Keratinocyte (primary cell): ENCODE measurements around the gene DEXI. TPM values are rescaled to one million over a fixed set of nuclear protein-coding genes. Genes with fewer than 3 reads are reported as not detected.

Source experiments
- DNase-seq: peaks from one replicate; pipeline ENCODE4 v3.0.0-alpha.2; 2011; ENCODE audit warnings: low read depth, missing footprints, low spot score
- FAIRE-seq: peaks from 2 replicates; lab custom pipeline; 2011; peaks lifted over from hg19 to GRCh38; lab: Jason Lieb, UNC
- H2AFZ ChIP-seq: 2 replicates; pipeline ENCODE4 v1.6.0; 2012; ENCODE audit warnings: low read length, control low read depth, inconsistent platforms; ENCODE audit not compliant: control insufficient read depth
- H3K27ac ChIP-seq: 2 replicates; pipeline ENCODE4 v1.5.1; 2011; ENCODE audit warnings: low read length; ENCODE audit not compliant: control insufficient read depth, insufficient read depth
- H3K27me3 ChIP-seq: 3 replicates; pipeline ENCODE4 v1.6.0; 2011; ENCODE audit warnings: low read length; ENCODE audit not compliant: control insufficient read depth, insufficient read depth; ENCODE audit errors: extremely low read depth
- H3K36me3 ChIP-seq, 2 experiments: 2 replicates in 1 of 2; 3 replicates in 1 of 2; pipeline ENCODE4 v1.5.1; 2011; ENCODE audit warnings: low read length in 2 of 2, mild to moderate bottlenecking in 1 of 2; ENCODE audit not compliant: control insufficient read depth in 2 of 2, insufficient read depth in 2 of 2; ENCODE audit errors: extremely low read depth in 1 of 2
- H3K4me1 ChIP-seq: 3 replicates; pipeline ENCODE4 v1.5.1; 2011; ENCODE audit warnings: low read length; ENCODE audit not compliant: control insufficient read depth, insufficient read depth; ENCODE audit errors: extremely low read depth
- H3K4me2 ChIP-seq: 3 replicates; pipeline ENCODE4 v1.6.0; 2011; ENCODE audit warnings: low read depth, low read length; ENCODE audit not compliant: control insufficient read depth, insufficient read depth; ENCODE audit errors: extremely low read depth
- H3K4me3 ChIP-seq, 3 experiments: fragments of 200-600 bp in 1 of 3; sonication (generic) in 1 of 3; 2 replicates in 2 of 3; 3 replicates in 1 of 3; pipeline ENCODE4 v1.5.1; 2011 to 2016; ENCODE audit warnings: low read length in 3 of 3, mild to moderate bottlenecking in 3 of 3, control low read depth in 2 of 3, inconsistent platforms in 1 of 3, low read depth in 1 of 3, mixed read lengths in 1 of 3, mixed run types in 1 of 3, moderate library complexity in 1 of 3; ENCODE audit not compliant: control insufficient read depth in 2 of 3, insufficient read depth in 2 of 3; ENCODE audit errors: extremely low read depth in 1 of 3
- H3K79me2 ChIP-seq: 2 replicates; pipeline ENCODE4 v1.6.0; 2012; ENCODE audit warnings: low read length; ENCODE audit not compliant: control insufficient read depth, insufficient read depth
- H3K9ac ChIP-seq: 3 replicates; pipeline ENCODE4 v1.6.0; 2011; ENCODE audit warnings: low read length; ENCODE audit not compliant: control insufficient read depth, insufficient read depth; ENCODE audit errors: extremely low read depth
- H3K9me1 ChIP-seq: 3 replicates; pipeline ENCODE4 v1.6.0; 2011; ENCODE audit warnings: low read length; ENCODE audit not compliant: control insufficient read depth, insufficient read depth; ENCODE audit errors: extremely low read depth
- H3K9me3 ChIP-seq: 2 replicates; pipeline ENCODE4 v1.5.1; 2012; ENCODE audit warnings: low read depth, low read length; ENCODE audit not compliant: control insufficient read depth
- H4K20me1 ChIP-seq: 3 replicates; pipeline ENCODE4 v1.6.0; 2011; ENCODE audit warnings: low read length; ENCODE audit not compliant: control insufficient read depth, insufficient read depth; ENCODE audit errors: extremely low read depth
- EZH2 ChIP-seq: IDR thresholded peaks from one replicate; pipeline ENCODE4 v1.6.1; 2012; ENCODE audit warnings: inconsistent platforms, mild to moderate bottlenecking, low read length, moderate library complexity
- dilution Hi-C: fragments of 300-500 bp; cut with MboI; formaldehyde crosslinking; loops from one replicate; pipeline ENCODE4 v1.7.0; 2020; ENCODE audit warnings: low sequenced_read_pairs; ENCODE audit not compliant: extremely low pct_ligation_motif_present
- polyA plus RNA-seq, 5 experiments: library from polyadenylated mRNA; depleted of rRNA in 3 of 5; stranded (reverse) in 3 of 5; stranded (forward) in 1 of 5; unstranded in 1 of 5; fragments of >200 nt; gene quantifications; 1 replicate in 1 of 5; 2 replicates in 3 of 5; 3 replicates in 1 of 5; pipeline versions ENCODE4 v1.2.1 to v1.2.3, GENCODE V29; 2011 to 2012; ENCODE audit warnings: missing spikeins in 2 of 5, low read depth in 1 of 5, low replicate concordance in 1 of 5
- TF ChIP-seq, protein P1 (sequence below), 3 experiments: IDR thresholded peaks in 1 of 3; conservative IDR thresholded peaks in 1 of 3; optimal IDR thresholded peaks in 1 of 3; 2 replicates in 2 of 3; 3 replicates in 1 of 3; pipeline versions ENCODE3 to v1.5.1; 2011; ENCODE audit warnings: low read length in 3 of 3, mild to moderate bottlenecking in 3 of 3, moderate library complexity in 2 of 3, control low read depth in 1 of 3, inconsistent platforms in 1 of 3; ENCODE audit not compliant: insufficient read depth in 2 of 3; ENCODE audit errors: extremely low read depth in 1 of 3

DEXI gene
- polyA plus RNA-seq, 1 donor (not counting 4 experiments of a cell fraction or from before 2014, with no cell fraction given) = 25.9 TPM

GRCh38 chr16:10892782-10893318 is 49.4 kb downstream of the DEXI start:
- Histone ChIP-seq H3K9me1 (no peaks in the 10 kb centered on the region), H3K9ac (no peak overlapping the region), H3K9me3 (no peaks in the 10 kb centered on the region), H3K4me2 (no peak overlapping the region), H4K20me1 (no peaks in the 10 kb centered on the region), H3K4me3 (no peak overlapping the region), H3K4me1 (no peaks in the 10 kb centered on the region), H3K79me2 (no peaks in the 10 kb centered on the region), H3K27me3 (no peaks in the 10 kb centered on the region), H3K27ac (no peak overlapping the region), H3K36me3 (no peaks in the 10 kb centered on the region), H2AFZ (no peak overlapping the region)
- dilution Hi-C loops = no loop called here
- FAIRE-seq (no peak), DNase-seq (no peak)
- TF ChIP-seq EZH2 = no peak
- TF ChIP-seq, protein P1, sequence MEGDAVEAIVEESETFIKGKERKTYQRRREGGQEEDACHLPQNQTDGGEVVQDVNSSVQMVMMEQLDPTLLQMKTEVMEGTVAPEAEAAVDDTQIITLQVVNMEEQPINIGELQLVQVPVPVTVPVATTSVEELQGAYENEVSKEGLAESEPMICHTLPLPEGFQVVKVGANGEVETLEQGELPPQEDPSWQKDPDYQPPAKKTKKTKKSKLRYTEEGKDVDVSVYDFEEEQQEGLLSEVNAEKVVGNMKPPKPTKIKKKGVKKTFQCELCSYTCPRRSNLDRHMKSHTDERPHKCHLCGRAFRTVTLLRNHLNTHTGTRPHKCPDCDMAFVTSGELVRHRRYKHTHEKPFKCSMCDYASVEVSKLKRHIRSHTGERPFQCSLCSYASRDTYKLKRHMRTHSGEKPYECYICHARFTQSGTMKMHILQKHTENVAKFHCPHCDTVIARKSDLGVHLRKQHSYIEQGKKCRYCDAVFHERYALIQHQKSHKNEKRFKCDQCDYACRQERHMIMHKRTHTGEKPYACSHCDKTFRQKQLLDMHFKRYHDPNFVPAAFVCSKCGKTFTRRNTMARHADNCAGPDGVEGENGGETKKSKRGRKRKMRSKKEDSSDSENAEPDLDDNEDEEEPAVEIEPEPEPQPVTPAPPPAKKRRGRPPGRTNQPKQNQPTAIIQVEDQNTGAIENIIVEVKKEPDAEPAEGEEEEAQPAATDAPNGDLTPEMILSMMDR (optimal IDR thresholded peaks at IDR 0.05 in 1 of 3, IDR thresholded peaks at IDR 0.05 in 1 of 3, conservative IDR thresholded peaks at IDR 0.05 in 1 of 3; ENCODE audit: extremely low read depth in 1 of 3, insufficient read depth in 2 of 3, low read length in 3 of 3) = no peak

DNA sequence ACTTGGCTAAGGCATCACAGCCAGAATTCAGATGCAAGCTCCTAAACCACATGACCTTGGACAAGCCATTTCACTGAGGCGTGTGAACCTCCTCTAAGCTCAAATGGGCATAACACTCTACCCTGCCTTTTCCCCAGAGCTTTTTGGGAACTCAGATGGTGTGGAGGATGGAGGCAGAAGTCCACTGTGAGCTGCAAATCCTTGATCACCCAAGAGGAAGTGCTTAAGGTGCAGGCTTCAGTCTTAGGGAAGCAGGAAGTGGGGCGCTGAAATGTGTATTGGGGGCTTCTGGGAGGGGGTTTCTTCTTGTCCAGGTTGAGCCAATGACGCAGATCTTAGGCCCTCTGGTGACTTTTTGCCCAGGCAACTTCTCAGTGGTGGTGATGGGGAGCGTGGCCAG is 52.4 kb downstream of the DEXI start:
- Histone ChIP-seq H3K27me3 (no peaks in the 10 kb centered on the region), H2AFZ (no peak overlapping the region), H3K9ac (no peak overlapping the region), H3K27ac (no peak overlapping the region), H3K36me3 (no peaks in the 10 kb centered on the region), H4K20me1 (no peaks in the 10 kb centered on the region), H3K9me1 (no peaks in the 10 kb centered on the region), H3K4me1 (peaks cover 3% of the 10 kb centered on the region), H3K79me2 (no peaks in the 10 kb centered on the region), H3K9me3 (no peaks in the 10 kb centered on the region), H3K4me2 (no peak overlapping the region), H3K4me3 (no peak overlapping the region)
- no peak for FAIRE-seq
- no peak for TF ChIP-seq EZH2
- TF ChIP-seq, protein P1 (optimal IDR thresholded peaks at IDR 0.05 in 1 of 3, IDR thresholded peaks at IDR 0.05 in 1 of 3, conservative IDR thresholded peaks at IDR 0.05 in 1 of 3; ENCODE audit: extremely low read depth in 1 of 3, insufficient read depth in 2 of 3, low read length in 3 of 3) = no peak
- no peak for DNase-seq
- dilution Hi-C loops = no loop called here
